Endodermal cell (in vitro differentiated cells): ENCODE measurements around the gene NOX5. TPM values are rescaled to one million over a fixed set of nuclear protein-coding genes. Genes with fewer than 3 reads are reported as not detected.

ENCODE experiments used
- DNase-seq: peaks from one replicate; pipeline ENCODE4 v3.0.0-alpha.2; 2017
- H3K27ac ChIP-seq: 2 replicates; pipeline ENCODE4 v1.5.1; 2013; ENCODE audit warnings: mild to moderate bottlenecking, low read depth, low read length, moderate library complexity
- H3K27me3 ChIP-seq: 2 replicates; pipeline ENCODE4 v1.6.1; 2013; ENCODE audit warnings: mild to moderate bottlenecking, low read length, moderate library complexity; ENCODE audit not compliant: insufficient read depth, control insufficient read depth, poor library complexity, severe bottlenecking
- H3K36me3 ChIP-seq: 2 replicates; pipeline ENCODE4 v1.7.0; 2013; ENCODE audit warnings: mild to moderate bottlenecking, low read length, moderate library complexity; ENCODE audit not compliant: control insufficient read depth, insufficient read depth
- H3K4me1 ChIP-seq: one replicate; pipeline ENCODE4 v1.7.0; 2013; ENCODE audit warnings: low read length; ENCODE audit not compliant: control insufficient read depth, insufficient read depth
- H3K4me3 ChIP-seq: 2 replicates; pipeline ENCODE4 v1.5.1; 2013; ENCODE audit warnings: mild to moderate bottlenecking, low read length, moderate library complexity
- H3K9ac ChIP-seq: 2 replicates; pipeline ENCODE4 v1.6.1; 2013; ENCODE audit warnings: mild to moderate bottlenecking, low read length, moderate library complexity; ENCODE audit not compliant: poor library complexity, severe bottlenecking; ENCODE audit errors: extremely low read depth
- H3K9me3 ChIP-seq: 2 replicates; pipeline ENCODE4 v1.6.1; 2013; ENCODE audit warnings: mild to moderate bottlenecking, low read length, moderate library complexity; ENCODE audit not compliant: control insufficient read depth
- H3K27ac Mint-ChIP-seq: 2 replicates; pipeline ENCODE4 v1.8.0; 2020; ENCODE audit warnings: mixed read lengths
- H3K27me3 Mint-ChIP-seq: 2 replicates; pipeline ENCODE4 v1.8.0; 2021; ENCODE audit warnings: mild to moderate bottlenecking, mixed read lengths; ENCODE audit not compliant: insufficient read depth
- H3K36me3 Mint-ChIP-seq: 2 replicates; pipeline ENCODE4 v1.8.0; 2020; ENCODE audit warnings: low read depth, mixed read lengths
- H3K4me1 Mint-ChIP-seq: 2 replicates; pipeline ENCODE4 v1.8.0; 2020; ENCODE audit warnings: mixed read lengths
- H3K4me3 Mint-ChIP-seq: 2 replicates; pipeline ENCODE4 v1.8.0; 2020; ENCODE audit warnings: mild to moderate bottlenecking, moderate library complexity, mixed read lengths
- H3K9me3 Mint-ChIP-seq: 2 replicates; pipeline ENCODE4 v1.8.0; 2020; ENCODE audit warnings: mild to moderate bottlenecking, mixed read lengths
- WGBS, 2 experiments: methylation state at CpG; one replicate each; pipeline versions ENCODE4 v1.1.5 to v1.1.7; 2013; ENCODE audit warnings: missing lambda C conversion rate in 2 of 2, mixed read lengths in 1 of 2; ENCODE audit not compliant: insufficient coverage in 1 of 2, insufficient read length in 1 of 2; 5-methylcytosine and 5-hydroxymethylcytosine counted together
- total RNA-seq, 2 donors: library from RNA; stranded (reverse); fragmentation: NEBNext Ultra II Directional in 1 of 2; extraction: Animal tissue kit (Norgen Biotek cat#: 25700) in 1 of 2; gene quantifications; 2 replicates in 1 of 2; 3 replicates in 1 of 2; pipeline ENCODE4 v1.2.1, GENCODE V29; 2021
- TF ChIP-seq, protein P1 (sequence below): fragments of 200-600 bp; sonication (generic); conservative IDR thresholded peaks from 2 replicates; pipeline ENCODE4 v1.5.0; 2021; ENCODE audit warnings: antibody characterized with exemption, mild to moderate bottlenecking

Gene NOX5
- total RNA-seq, 2 donors from 2014 or later, result not detected

GRCh38 chr15:68981941-68982340 is 32.6 kb upstream of the NOX5 start:
- no peak overlapping the region for H3K4me3 ChIP-seq
- Mint-ChIP-seq H3K4me3 (no peak overlapping the region), H3K27ac (no peak overlapping the region), H3K36me3 (no peaks in the 10 kb centered on the region), H3K4me1 (no peaks in the 10 kb centered on the region), H3K9me3 (peaks cover 24% of the 10 kb centered on the region), H3K27me3 (no peaks in the 10 kb centered on the region)
- H3K9me3 ChIP-seq, result peaks cover 18% of the 10 kb centered on the region
- no peaks in the 10 kb centered on the region for H3K36me3 ChIP-seq
- TF ChIP-seq, protein P1, sequence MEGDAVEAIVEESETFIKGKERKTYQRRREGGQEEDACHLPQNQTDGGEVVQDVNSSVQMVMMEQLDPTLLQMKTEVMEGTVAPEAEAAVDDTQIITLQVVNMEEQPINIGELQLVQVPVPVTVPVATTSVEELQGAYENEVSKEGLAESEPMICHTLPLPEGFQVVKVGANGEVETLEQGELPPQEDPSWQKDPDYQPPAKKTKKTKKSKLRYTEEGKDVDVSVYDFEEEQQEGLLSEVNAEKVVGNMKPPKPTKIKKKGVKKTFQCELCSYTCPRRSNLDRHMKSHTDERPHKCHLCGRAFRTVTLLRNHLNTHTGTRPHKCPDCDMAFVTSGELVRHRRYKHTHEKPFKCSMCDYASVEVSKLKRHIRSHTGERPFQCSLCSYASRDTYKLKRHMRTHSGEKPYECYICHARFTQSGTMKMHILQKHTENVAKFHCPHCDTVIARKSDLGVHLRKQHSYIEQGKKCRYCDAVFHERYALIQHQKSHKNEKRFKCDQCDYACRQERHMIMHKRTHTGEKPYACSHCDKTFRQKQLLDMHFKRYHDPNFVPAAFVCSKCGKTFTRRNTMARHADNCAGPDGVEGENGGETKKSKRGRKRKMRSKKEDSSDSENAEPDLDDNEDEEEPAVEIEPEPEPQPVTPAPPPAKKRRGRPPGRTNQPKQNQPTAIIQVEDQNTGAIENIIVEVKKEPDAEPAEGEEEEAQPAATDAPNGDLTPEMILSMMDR, result no peak
- 90 to 100% methylated on average over 2 to 4 of the region's 4 CpGs for WGBS, 2 experiments
- DNase-seq, result no peak
- H3K9ac ChIP-seq, result no peak overlapping the region
- H3K4me1 ChIP-seq, result no peaks in the 10 kb centered on the region
- H3K27ac ChIP-seq, result no peak overlapping the region
- H3K27me3 ChIP-seq, result no peaks in the 10 kb centered on the region

- Histone ChIP-seq H3K27me3 (no peaks in the 10 kb centered on the region), H3K4me1 (no peaks in the 10 kb centered on the region), H3K9ac (no peak overlapping the region), H3K4me3 (no peak overlapping the region), H3K36me3 (no peaks in the 10 kb centered on the region), H3K9me3 (peaks cover 8% of the 10 kb centered on the region), H3K27ac (no peak overlapping the region)
- no peak overlapping the region for H3K27ac Mint-ChIP-seq
- WGBS, 2 experiments, result 88 to 100% methylated on average over 1 to 2 of the region's 6 CpGs
- H3K4me3 Mint-ChIP-seq, result no peak overlapping the region
- no peak for DNase-seq
- H3K4me1 Mint-ChIP-seq, result no peaks in the 10 kb centered on the region
- H3K27me3 Mint-ChIP-seq, result peaks cover 2% of the 10 kb centered on the region
- TF ChIP-seq, protein P1, result no peak
- H3K9me3 Mint-ChIP-seq, result peaks cover 20% of the 10 kb centered on the region
- H3K36me3 Mint-ChIP-seq, result no peaks in the 10 kb centered on the region
Observed at GRCh38 chr15:68982976-68983563, 31.4 kb upstream of the NOX5 start.

- peaks cover 1% of the 10 kb centered on the region for H3K9me3 ChIP-seq
- WGBS, 2 experiments, result 81 to 82% methylated on average over 3 to 4 of the region's 4 CpGs
- Mint-ChIP-seq H3K27ac (no peak overlapping the region), H3K4me1 (no peaks in the 10 kb centered on the region), H3K27me3 (peaks cover 2% of the 10 kb centered on the region), H3K4me3 (no peak overlapping the region), H3K36me3 (no peaks in the 10 kb centered on the region), H3K9me3 (peaks cover 20% of the 10 kb centered on the region)
- no peak for DNase-seq
- no peak overlapping the region for H3K27ac ChIP-seq
- H3K27me3 ChIP-seq, result no peaks in the 10 kb centered on the region
- H3K36me3 ChIP-seq, result no peaks in the 10 kb centered on the region
- H3K4me3 ChIP-seq, result no peak overlapping the region
- no peaks in the 10 kb centered on the region for H3K4me1 ChIP-seq
- TF ChIP-seq, protein P1, result no peak
- H3K9ac ChIP-seq, result no peak overlapping the region
Observed at GRCh38 chr15:68983961-68984481, 30.5 kb upstream of the NOX5 start.
